ENCODE data around the gene ISOC2.
A peak's percentile ranks its signal among the peaks of the same experiment; 100 is the strongest.

Gene ISOC2

DNA sequence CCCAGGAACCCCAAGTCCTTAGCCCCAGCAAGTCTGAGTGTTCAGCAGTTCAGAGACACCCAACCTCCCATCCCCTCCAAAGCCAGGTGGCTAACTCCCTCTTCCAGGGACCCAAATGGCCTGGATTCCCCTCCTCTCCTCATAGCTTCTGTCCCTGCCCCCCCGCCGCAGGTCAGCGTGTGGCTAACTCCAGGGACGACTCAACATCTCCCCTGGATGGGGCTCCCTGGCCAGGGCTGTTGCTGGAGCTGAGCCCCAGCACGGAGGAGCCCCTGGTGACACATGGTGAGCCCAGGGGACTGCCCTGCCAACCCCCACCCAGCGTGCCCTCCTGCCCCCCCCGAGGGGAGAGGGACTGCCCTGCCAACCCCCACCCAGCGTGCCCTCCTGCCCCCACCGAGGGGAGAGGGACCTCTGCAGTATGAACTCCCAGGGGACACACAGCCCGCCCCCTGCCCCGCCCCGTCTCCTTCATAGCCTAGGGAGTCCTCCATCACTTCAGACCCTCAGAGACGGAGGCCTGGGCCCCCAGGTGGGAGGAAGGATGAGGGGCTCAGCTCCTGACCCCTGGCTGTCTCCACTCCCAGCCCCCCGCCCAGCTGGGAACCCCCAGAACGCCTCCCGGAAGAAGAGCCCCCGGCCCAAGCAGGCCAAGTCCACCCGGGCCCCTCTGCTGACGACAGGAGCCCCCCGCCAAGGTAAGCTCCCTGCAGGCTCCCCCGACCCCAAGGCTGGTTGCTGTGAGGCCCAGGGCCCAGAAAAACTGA is 28.5 kb upstream of the ISOC2 start:
- DNase-seq = no peak

GRCh38 chr19:55488986-55489710 is 27.7 kb upstream of the ISOC2 start:
- DNase-seq = no peak

- DNase-seq = no peak
Observed at GRCh38 chr19:55487924-55488687, 26.7 kb upstream of the ISOC2 start, which contains the start of gene SSC5D. SSC5D (plus strand) TSS chr19:55488436; CDS start chr19:55488590, 154 bp downstream.

DNA sequence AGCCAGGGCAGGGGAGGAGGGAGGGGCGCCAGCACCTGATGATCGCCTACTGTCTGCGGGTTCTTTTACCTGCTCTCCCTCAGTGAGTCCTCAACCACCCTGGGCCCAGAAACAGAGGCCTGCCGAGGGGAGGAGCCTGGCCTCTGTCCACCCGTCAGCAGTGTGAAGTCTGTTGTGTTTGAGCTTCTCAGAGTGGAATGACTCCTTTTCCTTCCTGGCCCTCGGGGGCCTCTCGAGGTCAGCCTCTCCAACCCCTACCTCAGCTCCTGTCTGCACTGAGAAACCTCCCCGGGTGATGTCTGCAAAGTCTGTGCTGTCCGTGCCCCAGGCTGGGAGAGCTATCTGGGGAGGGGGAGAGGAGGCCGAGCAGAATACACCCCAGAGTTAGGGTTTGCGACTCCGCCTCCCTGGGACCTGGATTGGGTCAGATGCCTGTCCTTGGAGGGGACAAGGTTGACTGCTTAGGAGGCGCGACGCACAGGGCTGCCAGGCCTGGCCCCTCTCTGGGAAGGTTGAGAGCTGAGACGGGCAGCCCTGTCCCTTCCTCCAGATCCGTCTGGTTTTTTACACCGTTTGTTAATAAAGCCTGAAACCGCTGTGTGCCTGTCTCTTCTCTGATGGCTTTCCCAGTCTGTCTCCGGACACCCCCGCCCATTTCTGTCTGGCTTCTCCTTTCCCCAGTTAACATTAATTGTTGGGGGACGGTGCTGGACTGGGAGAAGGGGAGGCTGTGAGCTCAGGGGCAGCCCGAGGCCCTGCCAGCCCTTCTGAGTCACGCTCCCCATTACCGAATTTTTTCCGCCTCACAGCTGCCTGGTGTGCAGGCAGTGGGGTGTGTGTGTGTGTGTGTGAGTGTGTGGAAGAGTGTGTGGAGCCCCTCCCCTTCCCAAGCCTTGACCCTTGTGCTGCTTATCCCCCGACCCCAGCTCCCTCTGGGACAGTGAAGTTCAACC is 25.8 kb upstream of the ISOC2 start:
- DNase-seq = peak; percentile 38

- no peak for DNase-seq
Observed at GRCh38 chr19:55486043-55486970, 24.9 kb upstream of the ISOC2 start.

DNA sequence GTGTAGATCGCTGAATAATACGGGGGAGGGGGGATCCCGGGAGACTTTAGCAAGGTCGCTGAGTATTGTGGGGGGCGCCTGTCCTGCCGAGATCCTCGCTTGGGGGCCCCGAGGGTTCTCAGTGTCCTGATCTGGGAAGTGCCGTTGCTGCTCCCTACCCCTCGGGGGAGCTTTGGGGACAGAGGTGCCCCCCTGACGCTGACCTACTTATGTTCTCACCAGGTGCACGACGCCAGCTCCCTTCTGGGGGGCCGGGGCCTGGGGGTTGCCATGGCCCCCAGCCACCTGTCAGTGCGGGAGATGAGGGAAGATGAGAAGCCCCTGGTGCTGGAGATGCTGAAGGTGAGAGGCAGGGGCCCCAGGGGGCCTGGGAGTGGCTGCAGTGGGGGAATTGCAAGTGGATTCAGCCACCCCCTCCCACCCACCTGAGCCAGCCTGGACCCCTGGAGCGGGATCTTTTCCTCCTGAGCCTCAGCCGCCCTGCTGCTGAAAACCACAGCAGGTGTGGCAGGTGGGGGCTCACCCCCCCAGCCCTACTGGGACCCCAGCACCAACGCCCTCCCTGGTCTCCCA is 24.1 kb upstream of the ISOC2 start:
- no peak for DNase-seq

DNA sequence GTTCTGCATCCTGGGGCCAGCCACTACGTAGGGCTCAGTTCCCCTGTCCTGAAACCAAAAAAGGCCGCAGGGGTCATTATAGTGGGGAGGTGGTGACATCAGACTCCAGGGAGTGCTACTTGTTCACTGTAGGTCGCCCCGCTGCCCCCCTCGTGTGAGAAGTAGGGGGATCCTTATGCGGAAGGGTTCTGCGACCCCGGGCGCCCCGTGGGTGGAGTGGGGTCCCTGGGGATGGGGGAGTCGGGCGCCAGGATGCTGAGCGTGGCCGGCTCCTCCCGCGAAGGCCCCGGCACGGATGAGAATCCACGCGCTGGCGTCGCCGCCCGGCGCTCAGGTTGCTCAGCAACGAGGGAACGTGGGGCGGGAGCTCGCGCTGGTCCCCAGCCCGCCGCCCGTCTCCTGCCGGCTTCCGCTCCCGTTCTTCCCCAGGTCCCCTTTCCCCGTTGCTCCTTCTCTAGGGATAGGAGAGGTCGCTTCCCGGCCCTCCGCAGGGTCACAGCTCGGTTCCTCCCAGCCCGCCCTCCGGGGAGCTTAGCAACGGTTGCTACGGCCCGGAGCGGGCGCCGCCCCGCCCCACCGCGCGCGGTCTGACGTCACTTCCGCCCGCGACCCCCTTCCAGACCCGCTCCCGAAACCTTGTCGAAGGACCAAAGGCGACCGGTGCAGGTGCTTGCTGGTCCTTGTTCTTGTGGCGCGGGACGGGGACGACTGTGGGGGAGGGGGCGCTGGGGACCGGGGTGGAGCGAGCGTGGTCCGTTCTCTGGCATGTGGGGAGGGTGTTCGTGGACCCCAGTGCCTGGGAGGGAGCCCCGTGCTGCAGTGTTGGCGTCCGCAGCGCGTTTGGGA is 23.4 kb upstream of the ISOC2 start, which contains the start of gene NAT14:
NAT14 (plus strand) TSS at position 596 of the 846 bp plus-strand sequence. CDS start 521 bp downstream, outside the sequence.
- peak; percentile 51 for DNase-seq

- DNase-seq = no peak
Observed at GRCh38 chr19:55483706-55484592, 22.5 kb upstream of the ISOC2 start.

GRCh38 chr19:55482967-55483705 is 21.7 kb upstream of the ISOC2 start:
- DNase-seq = no peak

DNA sequence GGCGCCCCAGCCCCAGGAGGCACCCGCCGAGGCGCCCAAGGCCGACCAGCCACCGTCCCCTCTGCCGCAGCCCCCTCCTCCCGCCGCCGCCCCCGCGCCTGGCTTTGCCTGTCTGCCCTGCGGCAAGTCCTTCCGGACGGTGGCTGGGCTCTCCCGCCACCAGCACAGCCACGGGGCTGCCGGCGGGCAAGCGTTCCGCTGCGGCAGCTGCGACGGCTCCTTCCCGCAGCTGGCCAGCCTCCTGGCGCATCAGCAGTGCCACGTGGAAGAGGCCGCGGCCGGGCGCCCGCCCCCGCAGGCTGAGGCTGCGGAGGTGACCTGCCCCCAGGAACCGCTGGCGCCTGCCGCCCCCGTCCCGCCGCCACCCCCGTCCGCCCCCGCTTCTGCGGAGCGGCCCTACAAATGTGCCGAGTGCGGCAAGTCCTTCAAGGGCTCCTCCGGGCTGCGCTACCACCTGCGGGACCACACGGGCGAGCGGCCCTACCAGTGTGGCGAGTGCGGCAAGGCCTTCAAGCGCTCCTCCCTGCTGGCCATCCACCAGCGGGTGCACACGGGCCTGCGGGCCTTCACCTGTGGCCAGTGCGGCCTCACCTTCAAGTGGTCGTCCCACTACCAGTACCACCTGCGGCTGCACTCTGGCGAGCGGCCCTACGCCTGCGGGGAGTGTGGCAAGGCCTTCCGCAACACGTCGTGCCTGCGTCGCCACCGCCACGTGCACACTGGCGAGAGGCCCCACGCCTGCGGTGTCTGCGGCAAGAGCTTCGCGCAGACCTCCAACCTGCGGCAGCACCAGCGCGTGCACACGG is 20.9 kb upstream of the ISOC2 start:
- DNase-seq = no peak

- DNase-seq = no peak
Observed at GRCh38 chr19:55481794-55482155, 20.3 kb upstream of the ISOC2 start.

DNA sequence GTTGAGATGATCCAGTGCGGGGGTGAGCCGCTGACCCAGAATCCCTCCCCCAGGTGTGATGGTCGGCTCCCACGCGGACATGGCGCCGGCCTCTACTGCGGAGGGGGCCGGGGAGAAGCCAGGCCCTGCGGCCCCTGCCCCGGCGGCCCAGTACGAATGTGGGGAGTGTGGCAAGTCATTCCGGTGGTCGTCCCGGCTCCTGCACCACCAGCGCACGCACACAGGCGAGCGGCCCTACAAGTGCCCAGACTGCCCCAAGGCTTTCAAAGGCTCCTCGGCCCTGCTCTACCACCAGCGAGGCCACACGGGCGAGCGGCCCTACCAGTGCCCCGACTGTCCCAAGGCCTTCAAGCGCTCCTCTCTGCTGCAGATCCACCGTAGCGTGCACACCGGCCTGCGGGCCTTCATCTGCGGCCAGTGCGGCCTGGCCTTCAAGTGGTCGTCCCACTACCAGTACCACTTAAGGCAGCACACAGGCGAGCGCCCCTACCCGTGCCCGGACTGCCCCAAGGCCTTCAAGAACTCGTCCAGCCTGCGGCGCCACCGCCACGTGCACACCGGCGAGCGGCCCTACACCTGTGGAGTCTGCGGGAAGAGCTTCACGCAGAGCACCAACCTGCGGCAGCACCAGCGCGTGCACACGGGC is 19.8 kb upstream of the ISOC2 start:
- no peak for DNase-seq

DNA sequence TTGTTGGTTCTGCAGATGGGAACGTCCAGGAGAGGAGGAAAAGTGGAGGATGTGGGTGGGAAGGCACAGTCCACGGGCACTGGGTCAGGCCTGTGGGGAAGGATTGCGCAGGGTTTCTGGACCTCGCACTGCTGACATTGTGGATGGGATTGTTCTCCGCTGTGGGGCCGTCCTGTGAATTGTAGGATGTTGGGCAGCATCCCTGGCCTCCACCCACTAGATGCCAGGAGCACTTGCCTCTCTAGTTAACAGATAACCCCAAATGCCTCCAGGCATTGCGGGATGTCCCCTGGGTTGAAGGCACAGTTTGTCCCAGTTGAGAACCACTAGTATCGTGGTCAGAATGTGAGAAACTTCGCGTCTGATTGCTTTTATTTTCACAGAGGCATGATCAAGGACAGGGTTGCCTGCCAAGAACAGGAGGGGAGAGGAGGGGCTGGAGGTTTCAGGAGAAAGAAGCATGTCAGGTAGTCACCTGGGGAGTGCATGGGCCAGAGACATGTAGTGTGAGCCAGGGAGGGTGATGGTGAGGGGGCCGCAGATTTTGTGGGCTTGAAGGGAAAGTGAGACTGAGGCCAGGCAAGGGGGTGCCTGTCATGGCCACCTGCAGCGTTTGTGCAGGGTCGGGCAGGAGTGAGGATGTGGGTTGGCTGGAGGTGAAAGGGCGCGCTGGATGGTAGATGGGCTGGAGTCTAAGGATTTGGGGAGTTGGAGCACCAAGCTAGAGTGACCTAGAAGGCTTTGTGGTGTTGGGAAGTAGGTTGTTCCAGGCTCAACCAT is 18.2 kb upstream of the ISOC2 start:
- no peak for DNase-seq

DNA sequence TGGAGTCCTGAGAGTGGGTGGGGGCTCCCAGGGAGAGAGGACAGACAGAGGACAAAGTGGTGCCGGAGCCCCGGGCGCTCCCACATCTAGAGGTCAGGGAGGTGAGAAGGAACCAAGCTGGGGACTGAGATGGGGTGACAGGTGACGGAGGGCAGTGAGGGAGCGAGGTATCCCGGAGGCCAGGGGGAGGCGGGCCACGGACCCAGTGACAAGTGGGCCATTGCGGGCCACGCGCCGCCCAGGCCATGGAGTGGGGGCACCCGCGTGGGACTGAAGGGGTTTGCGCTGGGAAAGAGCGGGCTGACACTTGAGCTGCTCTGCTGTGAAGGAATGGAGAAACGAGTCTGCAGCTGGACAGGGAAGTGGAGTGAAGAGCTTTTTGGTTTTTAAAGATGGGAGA is 17.6 kb upstream of the ISOC2 start:
- no peak for DNase-seq

DNA sequence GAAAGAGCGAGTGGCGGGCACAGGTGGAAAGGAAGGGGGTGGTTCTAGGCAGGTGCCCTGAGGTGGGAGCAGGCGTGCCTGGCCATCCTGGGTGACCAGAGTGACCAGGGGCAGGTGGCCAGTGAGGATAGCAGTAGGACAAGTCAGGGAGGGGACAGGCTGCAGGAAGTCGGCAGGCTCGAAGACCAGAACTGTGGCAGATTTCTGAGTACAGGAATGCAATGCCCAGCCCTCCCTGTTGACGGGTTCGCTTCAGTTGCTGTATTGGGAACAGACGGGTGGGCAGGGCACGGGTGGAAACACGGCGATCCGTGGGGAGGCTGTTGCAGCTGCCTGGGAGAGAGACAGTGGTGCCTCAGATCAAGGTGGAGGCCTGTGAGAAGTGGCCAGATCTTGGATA is 16.9 kb upstream of the ISOC2 start:
- no peak for DNase-seq

- no peak for DNase-seq
Observed at GRCh38 chr19:55477905-55478304, 16.5 kb upstream of the ISOC2 start.

Measured in activated CD4-positive, alpha-beta T cell treated with anti-CD3 and anti-CD28 coated beads, Interleukin-2, amount 50 U/mL, for 1 hour (primary cell).